Mucosa of descending colon (tissue), 3 donors: Measurements from ENCODE around the gene SPC25. TPM values are rescaled to one million over a fixed set of nuclear protein-coding genes. Genes with fewer than 3 reads are reported as not detected.
A peak's percentile ranks its signal among the peaks of the same experiment; 100 is the strongest.

Experiments used
- ATAC-seq: fragments of 200-7000 bp; cut with Tn5 transposase; one replicate; pipeline ENCODE4 v1.9.1; 2020; ENCODE audit warnings: mild to moderate bottlenecking, moderate library complexity
- DNase-seq, 3 donors: peaks; one replicate each; pipeline ENCODE4 v3.0.0-alpha.2; 2020
- H3K36me3 ChIP-seq: fragments of 200-600 bp; one replicate; pipeline ENCODE4 v1.8.0; 2021; ENCODE audit warnings: low read depth, mild to moderate bottlenecking
- H3K4me1 ChIP-seq: fragments of 200-600 bp; one replicate; pipeline ENCODE4 v1.8.0; 2021; ENCODE audit warnings: low read depth, mild to moderate bottlenecking
- H3K4me3 ChIP-seq: fragments of 200-600 bp; one replicate; pipeline ENCODE4 v1.8.0; 2021; ENCODE audit warnings: mild to moderate bottlenecking
- H3K9me3 ChIP-seq: fragments of 200-600 bp; one replicate; pipeline ENCODE4 v1.8.0; 2021; ENCODE audit warnings: mild to moderate bottlenecking
- CTCF ChIP-seq: fragments of 200-600 bp; IDR thresholded peaks from one replicate; pipeline ENCODE4 v1.8.0; 2022; ENCODE audit warnings: antibody characterized with exemption, mild to moderate bottlenecking
- intact Hi-C, 2 donors: fragments of 100-400 bp; cut with DNase I in 1 of 2; cut with micrococcal nuclease in 1 of 2; formaldehyde crosslinking; loops; one replicate each; pipeline versions ENCODE4 v1.11.0 to v1.11.1; 2022; cut with DNase I, micrococcal nuclease
- total RNA-seq, 3 donors: library from RNA; stranded (reverse); fragmentation: NEBNext Ultra II Directional in 2 of 3; extraction: Animal tissue kit (Norgen Biotek cat#: 25700) in 2 of 3; gene quantifications; one replicate each; pipeline versions ENCODE4 v1.2.1 to v1.2.4, GENCODE V29; 2021 to 2023
- donor health status: DM: no; HTN: no; CAD: no; lungs with moderate emphysema.
- donor health status: DM: no; HTN: no; CAD: no.
- donor health status: DM: no; HTN: yes; CAD: no.

SPC25 gene
- total RNA-seq, 3 donors from 2014 or later, result 0.66 to 6.7 (median 2.5) TPM

GRCh38 chr2:168916331-168916675 lies 26.1 kb upstream of the SPC25 start:
- no peak for ATAC-seq
- Histone ChIP-seq H3K9me3 (peaks cover 2% of the 10 kb centered on the region), H3K4me3 (no peak overlapping the region), H3K4me1 (no peaks in the 10 kb centered on the region), H3K36me3 (no peaks in the 10 kb centered on the region)
- no peak for TF ChIP-seq CTCF
- intact Hi-C loops, result loop anchor here in 1 of 2 donors (10.0 kb wide), 1 partner anchor 572 kb away; no protein-coding TSS in a partner anchor
- no peak for DNase-seq

GRCh38 chr2:168915441-168916330 lies 25.5 kb upstream of the SPC25 start:
- DNase-seq, result no peak
- no peak overlapping the region for H3K4me3 ChIP-seq
- H3K36me3 ChIP-seq, result no peaks in the 10 kb centered on the region
- peaks cover 2% of the 10 kb centered on the region for H3K9me3 ChIP-seq
- H3K4me1 ChIP-seq, result no peaks in the 10 kb centered on the region
- TF ChIP-seq CTCF, result no peak
- intact Hi-C loops, result loop anchor here in 1 of 2 donors (10.0 kb wide), 1 partner anchor 571 kb away; no protein-coding TSS in a partner anchor
- no peak for ATAC-seq

GRCh38 chr2:168913495-168913894 lies 23.3 kb upstream of the SPC25 start:
- Histone ChIP-seq H3K4me1 (no peaks in the 10 kb centered on the region), H3K36me3 (no peaks in the 10 kb centered on the region), H3K4me3 (no peak overlapping the region), H3K9me3 (peaks cover 2% of the 10 kb centered on the region)
- intact Hi-C loops, result loop anchor here in 1 of 2 donors (10.0 kb wide), 1 partner anchor 569 kb away; no protein-coding TSS in a partner anchor
- ATAC-seq (no peak), DNase-seq (no peak)
- no peak for TF ChIP-seq CTCF

GRCh38 chr2:168912901-168913369 lies 22.7 kb upstream of the SPC25 start:
- ATAC-seq (peak; percentile 67), DNase-seq (peak in 1 of 3 donors; percentile 34)
- no peak overlapping the region for H3K4me3 ChIP-seq
- H3K9me3 ChIP-seq, result peaks cover 2% of the 10 kb centered on the region
- intact Hi-C loops, result loop anchor here in 1 of 2 donors (10.0 kb wide), 1 partner anchor 568 kb away; no protein-coding TSS in a partner anchor
- no peaks in the 10 kb centered on the region for H3K4me1 ChIP-seq
- TF ChIP-seq CTCF, result no peak
- H3K36me3 ChIP-seq, result no peaks in the 10 kb centered on the region

- Histone ChIP-seq H3K36me3 (no peaks in the 10 kb centered on the region), H3K9me3 (peaks cover 2% of the 10 kb centered on the region), H3K4me3 (no peak overlapping the region), H3K4me1 (no peaks in the 10 kb centered on the region)
- no peak for TF ChIP-seq CTCF
- intact Hi-C loops, result loop anchor here in 1 of 2 donors (10.0 kb wide), 1 partner anchor 568 kb away; no protein-coding TSS in a partner anchor
- DNase-seq (no peak), ATAC-seq (no peak)
Observed at GRCh38 chr2:168912466-168912865, 22.2 kb upstream of the SPC25 start.
